Measurements from ENCODE around the gene PDE8B. TPM values are rescaled to one million over a fixed set of nuclear protein-coding genes. Genes with fewer than 3 reads are reported as not detected.

PDE8B gene
- total RNA-seq, 1 experiment from 2014 or later = 0.07 TPM

- Histone ChIP-seq H3K4me1 (ENCODE audit: insufficient read depth, low read length) (no peaks in the 10 kb centered on the region), H3K23ac (ENCODE audit: insufficient read length, low read depth, low read length) (no peak overlapping the region), H3K4me2 (ENCODE audit: insufficient read depth, insufficient read length, low read length) (no peak overlapping the region), H3K79me1 (ENCODE audit: insufficient read depth, low read depth, low read length, poor library complexity, severe bottlenecking) (no peaks in the 10 kb centered on the region), H3K4ac (ENCODE audit: low read depth, low read length) (no peak overlapping the region), H3K27ac (ENCODE audit: insufficient read length, low read depth, low read length) (no peak overlapping the region), H3K56ac (ENCODE audit: insufficient read length, low read depth, low read length) (no peak overlapping the region), H2AK5ac (ENCODE audit: insufficient read length, low read length) (no peak overlapping the region), H4K91ac (ENCODE audit: insufficient read length, low read depth, low read length) (no peak overlapping the region), H2BK12ac (ENCODE audit: insufficient read length, low read depth, low read length) (no peak overlapping the region), H3K23me2 (ENCODE audit: insufficient read length, low read depth, low read length, poor library complexity, severe bottlenecking) (no peaks in the 10 kb centered on the region), H3K79me2 (ENCODE audit: insufficient read depth, low read length) (no peaks in the 10 kb centered on the region), H3K18ac (ENCODE audit: insufficient read length, low read depth, low read length) (no peak overlapping the region), H3K9me3 (ENCODE audit: control insufficient read depth, low read depth, low read length) (no peaks in the 10 kb centered on the region), H4K20me1 (ENCODE audit: control insufficient read depth, insufficient read depth, insufficient read length) (no peaks in the 10 kb centered on the region), H2BK20ac (ENCODE audit: low read depth, low read length, poor library complexity, severe bottlenecking) (no peak overlapping the region), H2BK15ac (ENCODE audit: low read depth, low read length) (no peak overlapping the region), H2BK120ac (ENCODE audit: low read depth, low read length, poor library complexity, severe bottlenecking) (no peak overlapping the region), H2AFZ (ENCODE audit: low read length) (no peak overlapping the region), H4K5ac (ENCODE audit: insufficient read length, low read depth, low read length) (no peak overlapping the region), H3K9ac (ENCODE audit: extremely low read depth, insufficient read length, low read length) (no peak overlapping the region), H4K8ac (replicated peaks; ENCODE audit: insufficient read length, low read depth, low read length) (no peak overlapping the region), H3K27me3 (ENCODE audit: insufficient read depth, low read length) (no peaks in the 10 kb centered on the region), H2BK5ac (ENCODE audit: insufficient read length, low read length) (no peak overlapping the region), H3K14ac (ENCODE audit: insufficient read depth, low read length) (no peak overlapping the region), H3T11ph (ENCODE audit: low read length) (no peak overlapping the region)
- Mint-ChIP-seq H3K9me3 (no peaks in the 10 kb centered on the region; a peak in 1 of 5 replicates), H3K27me3 (ENCODE audit: low read depth) (no peaks in the 10 kb centered on the region), H3K36me3 (ENCODE audit: insufficient read depth in 1 of 3, low read depth in 3 of 3) (no peaks in the 10 kb centered on the region), H3K4me1 (peaks cover 0 to 4% of the 10 kb centered on the region in 2 experiments; a peak in 1 of 4 replicates), H3K4me3 (no peak overlapping the region), H3K27ac (no peak overlapping the region; a peak in 1 of 7 replicates)
- no peak for DNase-seq
- no peak for TF ChIP-seq CTCF (conservative IDR thresholded peaks at IDR 0.05)
- no CpG with 5 or more reads among the region's 5 CpGs for WGBS (ENCODE audit: extremely low coverage, insufficient read length, low lambda C conversion rate)
Measured at GRCh38 chr5:77425420-77425819, 214.9 kb downstream of the PDE8B start.
